CD4-positive, alpha-beta T cell treated with Interleukin-15 for 1 hour (primary cell): Measurements from ENCODE around the gene MRPL53.
"Not testable (repeated sequence)": the region's sequence is repeated elsewhere in the genome, so short reads cannot be mapped to it uniquely, and the experiment has no call there.

Experiments used
- DNase-seq: peaks from one replicate; pipeline ENCODE4 v3.0.0-alpha.2; 2020

The MRPL53 gene

GRCh38 chr2:74502147-74502719 is 29.8 kb upstream of the MRPL53 start:
- DNase-seq = no peak

DNA sequence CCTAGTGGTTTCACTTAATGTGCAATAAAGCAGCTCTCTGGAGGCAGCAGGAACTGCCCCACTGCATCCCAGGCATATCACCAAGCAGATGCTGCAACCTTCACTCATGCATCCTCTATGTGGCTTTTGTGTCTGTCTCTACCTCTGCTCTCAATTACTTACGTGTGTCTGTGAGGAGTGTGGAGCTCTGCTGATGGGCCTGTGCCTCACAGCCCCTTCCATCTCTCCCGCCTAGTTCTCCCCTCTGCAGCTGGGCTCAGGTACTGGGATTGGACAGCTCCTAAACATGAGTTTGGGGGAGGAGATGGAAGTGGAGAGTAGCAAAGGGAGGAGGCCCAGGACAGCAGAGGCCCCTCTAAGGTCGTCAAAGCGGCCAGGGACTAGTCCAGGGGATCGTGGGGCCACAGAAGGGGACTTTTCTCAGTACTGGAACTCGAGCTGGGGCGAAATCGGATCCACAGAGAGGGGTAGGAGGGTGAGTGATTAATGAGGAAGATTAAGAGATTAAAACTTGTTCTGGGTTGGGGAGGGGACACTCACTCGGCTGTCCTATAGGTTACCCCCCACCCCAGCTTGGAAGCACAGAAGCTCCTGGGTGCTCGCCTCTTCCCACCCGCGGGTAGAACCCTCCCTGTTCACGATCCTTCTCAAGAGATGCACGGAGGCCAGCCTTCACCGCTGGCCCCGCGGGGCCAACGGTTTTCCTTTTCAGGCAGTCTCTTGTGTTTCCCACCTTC is 29.0 kb upstream of the MRPL53 start:
- DNase-seq = no peak

DNA sequence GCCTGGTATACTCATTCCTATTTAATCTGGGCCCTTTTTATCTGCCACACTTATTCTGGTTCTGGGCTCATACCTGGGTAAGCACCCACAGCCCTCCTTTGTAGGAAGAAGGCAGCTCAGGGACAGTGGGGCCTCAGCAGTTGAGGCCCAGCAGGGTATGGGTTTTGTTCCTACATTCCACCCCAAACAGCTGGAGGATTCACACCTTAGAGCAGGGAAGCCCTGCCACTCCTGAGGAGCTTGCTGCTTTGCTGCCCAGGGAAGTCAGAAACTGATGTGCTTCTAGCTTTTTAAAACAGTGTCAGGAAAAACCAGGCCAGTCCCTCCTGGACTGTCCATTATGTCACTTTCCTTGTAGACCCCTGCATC is 28.1 kb upstream of the MRPL53 start:
- no peak for DNase-seq

GRCh38 chr2:74499940-74500577 is 27.6 kb upstream of the MRPL53 start:
- no peak for DNase-seq

GRCh38 chr2:74499267-74499939 is 26.9 kb upstream of the MRPL53 start, which contains the start of gene LBX2:
Gene LBX2, minus strand, starts transcription at chr2:74499603. Its CDS starts 66 bp downstream, at chr2:74499537.
- no peak for DNase-seq

GRCh38 chr2:74498500-74499266 is 26.2 kb upstream of the MRPL53 start:
- DNase-seq = no peak

DNA sequence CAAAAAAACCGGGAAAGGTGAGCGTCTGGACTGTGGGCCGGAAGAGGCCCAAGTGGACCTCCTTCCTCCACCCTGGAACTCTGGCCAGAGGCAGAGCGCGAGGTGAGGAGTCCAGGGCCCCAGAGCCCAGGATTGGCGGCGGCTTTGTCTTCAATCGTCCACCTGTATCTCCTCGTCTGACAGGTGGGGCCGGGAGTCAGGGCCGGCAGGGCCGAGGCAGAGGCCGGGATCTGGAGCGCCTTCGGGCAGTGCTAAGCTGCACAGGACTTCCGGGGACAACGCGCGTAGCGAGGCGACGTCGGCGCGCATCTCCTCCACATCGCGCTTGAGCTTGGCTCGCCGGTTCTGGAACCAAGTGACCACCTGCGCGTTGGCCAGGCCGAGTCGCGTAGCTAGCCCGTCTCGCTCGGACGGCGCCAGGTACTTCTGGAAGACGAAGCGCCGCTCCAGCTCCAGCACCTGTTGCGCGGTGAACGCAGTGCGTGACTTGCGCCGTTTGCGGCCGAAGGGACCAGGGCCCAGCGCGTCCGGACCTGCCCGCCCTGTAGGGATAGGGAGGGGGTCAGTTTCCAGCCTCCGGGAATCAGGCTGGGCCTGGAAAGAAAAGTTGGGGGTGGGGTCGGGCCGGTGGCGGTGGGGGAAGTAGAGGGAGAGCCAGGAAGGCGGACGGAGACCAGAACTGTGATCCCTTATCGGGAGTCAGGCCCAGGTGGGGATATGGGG is 25.5 kb upstream of the MRPL53 start:
- no peak for DNase-seq

GRCh38 chr2:74496997-74497776 is 24.7 kb upstream of the MRPL53 start:
- DNase-seq = no peak

- no peak for DNase-seq
Observed at GRCh38 chr2:74495440-74495839, 23.0 kb upstream of the MRPL53 start.

- no peak for DNase-seq
Observed at GRCh38 chr2:74493546-74493945, 21.1 kb upstream of the MRPL53 start.

DNA sequence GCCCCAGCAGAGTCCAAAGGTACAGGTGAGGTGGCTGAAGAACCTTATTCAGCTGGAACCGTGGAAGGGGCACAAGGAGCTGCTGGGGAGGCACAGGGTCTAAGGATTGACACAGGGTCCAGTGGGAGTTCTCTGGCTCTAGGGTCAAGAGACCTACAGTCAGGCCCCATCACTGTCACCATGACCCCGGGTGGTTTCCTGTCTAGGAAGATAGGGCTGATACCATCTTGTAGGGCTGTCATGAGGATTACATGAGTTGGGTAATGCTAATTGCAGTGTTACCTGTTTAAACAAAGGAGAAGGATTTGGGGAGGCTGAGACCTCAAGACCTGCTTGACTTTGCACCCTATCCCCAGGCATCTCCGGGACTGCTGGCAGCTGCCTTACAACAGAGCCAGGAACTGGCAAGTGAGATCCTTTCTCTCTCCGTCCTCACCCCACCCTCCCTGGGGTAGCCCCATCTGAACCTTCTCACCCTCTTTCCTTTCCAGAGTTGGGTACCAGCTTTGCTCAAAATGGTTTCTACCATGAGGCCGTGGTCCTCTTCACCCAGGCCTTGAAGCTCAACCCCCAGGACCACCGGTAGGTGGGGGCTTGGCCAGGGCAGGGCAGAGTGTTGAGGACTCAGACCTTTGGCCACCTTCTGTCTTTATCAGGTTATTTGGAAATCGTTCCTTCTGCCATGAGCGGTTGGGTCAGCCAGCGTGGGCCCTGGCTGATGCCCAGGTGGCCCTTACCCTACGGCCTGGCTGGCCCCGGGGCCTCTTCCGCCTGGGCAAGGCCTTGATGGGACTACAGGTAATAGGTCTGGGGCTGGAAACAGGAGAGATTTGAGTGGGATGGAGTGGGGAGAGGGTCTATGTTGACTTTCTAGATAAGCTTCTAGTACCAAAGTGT is 19.4 kb upstream of the MRPL53 start:
- DNase-seq = no peak

DNA sequence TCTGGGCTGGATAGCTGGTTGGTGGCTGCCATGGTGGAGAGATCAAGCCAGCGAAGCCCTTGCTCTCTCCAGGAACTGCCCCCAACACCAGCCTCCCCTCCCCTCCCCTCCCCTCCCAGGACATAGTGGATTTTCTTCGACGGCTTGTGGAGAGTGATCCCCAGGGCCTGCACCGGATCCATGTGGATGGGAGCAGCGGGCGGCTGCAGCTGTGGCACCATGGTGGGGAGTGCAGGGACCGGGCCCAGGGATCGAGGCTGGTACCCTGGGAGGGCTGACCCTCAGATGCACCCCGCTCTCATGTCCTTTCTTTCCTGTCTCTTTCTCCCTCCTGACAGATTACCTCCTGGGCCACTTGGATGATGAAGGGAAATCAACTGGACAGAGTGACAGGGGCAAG is 17.4 kb upstream of the MRPL53 start:
- no peak for DNase-seq

DNA sequence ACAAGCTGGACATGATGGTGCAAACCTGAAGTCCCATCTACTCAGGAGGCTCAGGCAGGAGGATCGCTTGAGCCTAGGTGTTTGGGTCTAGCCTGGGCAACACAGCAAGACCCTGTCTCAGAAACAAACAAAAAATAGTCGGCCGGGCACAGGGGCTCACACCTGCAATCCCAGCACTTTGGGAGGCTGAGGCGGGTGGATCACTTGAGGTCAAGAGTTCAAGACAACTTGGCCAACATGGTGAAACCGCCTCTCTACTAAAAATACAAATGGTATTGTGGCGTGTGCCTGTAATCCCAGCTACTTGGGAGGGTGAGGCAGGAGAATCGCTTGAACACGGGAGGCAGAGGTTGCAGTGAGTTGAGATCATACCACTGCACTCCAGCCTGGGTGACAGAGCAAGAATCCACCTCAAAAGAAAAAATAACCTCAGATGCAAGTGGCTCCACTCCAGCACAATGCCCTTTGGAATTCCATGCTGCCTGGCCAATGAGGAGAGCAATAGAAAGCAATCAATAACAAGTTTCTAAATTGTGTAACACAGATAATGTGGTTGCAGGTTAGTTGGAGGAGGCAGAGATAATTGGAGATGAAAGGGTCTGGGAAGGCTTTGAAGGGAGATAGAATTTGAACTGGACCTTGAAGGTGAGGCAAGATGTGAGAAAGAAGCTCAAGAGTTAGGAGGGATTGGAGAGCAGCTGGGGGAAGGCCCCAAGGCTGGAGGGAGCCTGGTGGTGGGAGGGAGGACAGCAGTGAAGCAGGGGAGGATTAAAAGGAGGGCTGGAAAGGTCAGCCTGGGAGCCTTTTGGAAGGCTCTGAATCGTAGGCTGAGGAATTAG is 16.4 kb upstream of the MRPL53 start:
- no peak for DNase-seq

GRCh38 chr2:74486141-74486540 is 13.7 kb upstream of the MRPL53 start:
- DNase-seq = no peak

DNA sequence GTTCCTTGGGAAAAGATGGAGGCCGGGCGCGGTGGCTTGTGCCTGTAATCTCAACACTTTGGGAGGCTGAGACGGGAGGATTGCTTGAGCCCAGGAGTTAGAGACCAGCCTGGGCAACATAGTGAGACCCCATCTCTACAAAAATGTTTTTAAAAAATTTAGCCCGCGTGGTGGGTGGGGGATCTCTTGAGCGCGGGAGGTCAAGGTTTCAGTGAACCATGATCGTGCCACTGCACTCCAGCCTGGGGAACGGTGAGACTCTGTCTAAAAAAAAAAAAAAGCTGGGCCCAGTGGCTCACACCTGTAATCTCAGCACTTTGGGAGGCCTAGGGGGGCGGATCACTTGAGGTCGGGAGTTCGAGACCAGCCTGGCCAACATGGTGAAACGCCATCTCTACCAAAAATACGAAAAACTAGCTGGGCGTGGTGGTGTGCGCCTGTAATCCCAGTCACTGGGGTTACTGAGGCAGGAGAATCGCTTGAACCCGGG is 11.2 kb upstream of the MRPL53 start:
- DNase-seq = not testable (repeated sequence)

DNA sequence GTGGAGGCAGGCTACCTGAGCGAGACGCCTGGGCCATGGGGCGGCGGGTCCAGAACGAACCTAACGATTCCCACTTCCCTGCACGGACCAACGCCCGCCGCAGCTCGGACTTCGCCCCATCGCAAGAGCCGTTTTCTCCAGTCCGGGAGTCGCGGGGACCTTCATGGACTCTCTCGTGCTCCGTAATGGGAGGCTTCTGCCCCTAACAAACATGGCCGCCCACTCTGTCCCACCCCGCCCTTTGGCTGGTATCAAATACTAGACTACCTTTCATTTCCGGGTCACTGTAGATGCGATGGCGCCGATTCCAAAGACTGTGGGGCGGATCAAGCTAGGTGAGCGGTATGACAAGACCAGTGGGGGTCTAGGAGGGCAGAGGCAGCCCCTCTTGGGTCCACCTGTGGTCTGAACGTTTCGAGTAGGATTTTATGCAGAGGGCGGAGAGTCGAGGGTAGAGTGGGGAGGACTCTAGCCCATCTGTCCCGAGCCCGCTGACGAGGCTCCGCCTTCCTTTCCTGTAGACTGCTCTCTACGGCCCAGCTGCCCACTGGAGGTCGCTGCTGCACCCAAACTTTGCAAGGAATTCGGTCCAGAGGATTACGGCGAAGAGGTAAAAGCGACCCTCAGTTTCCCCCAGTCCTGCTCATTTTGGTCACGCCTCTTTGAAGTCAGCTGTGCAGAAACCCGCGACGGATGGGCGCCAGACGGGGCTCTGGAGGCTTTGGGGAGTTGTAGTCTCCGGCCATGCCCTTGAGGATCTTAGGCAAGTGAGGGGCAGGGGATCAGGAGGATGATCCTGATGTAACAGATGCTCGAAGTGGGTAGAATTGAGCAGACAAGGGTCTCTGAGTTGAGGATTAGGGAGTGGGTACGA is 10.6 kb upstream of the MRPL53 start, which contains the start of the genes CCDC142 and TTC31:
CCDC142 (minus strand) TSS at position 198 of the 874 bp plus-strand sequence; CDS start at position 37, 161 bp downstream.
TTC31 (plus strand) TSS at position 281 of the 874 bp plus-strand sequence; CDS start at position 296, 15 bp downstream.
- DNase-seq = peak; percentile 94

DNA sequence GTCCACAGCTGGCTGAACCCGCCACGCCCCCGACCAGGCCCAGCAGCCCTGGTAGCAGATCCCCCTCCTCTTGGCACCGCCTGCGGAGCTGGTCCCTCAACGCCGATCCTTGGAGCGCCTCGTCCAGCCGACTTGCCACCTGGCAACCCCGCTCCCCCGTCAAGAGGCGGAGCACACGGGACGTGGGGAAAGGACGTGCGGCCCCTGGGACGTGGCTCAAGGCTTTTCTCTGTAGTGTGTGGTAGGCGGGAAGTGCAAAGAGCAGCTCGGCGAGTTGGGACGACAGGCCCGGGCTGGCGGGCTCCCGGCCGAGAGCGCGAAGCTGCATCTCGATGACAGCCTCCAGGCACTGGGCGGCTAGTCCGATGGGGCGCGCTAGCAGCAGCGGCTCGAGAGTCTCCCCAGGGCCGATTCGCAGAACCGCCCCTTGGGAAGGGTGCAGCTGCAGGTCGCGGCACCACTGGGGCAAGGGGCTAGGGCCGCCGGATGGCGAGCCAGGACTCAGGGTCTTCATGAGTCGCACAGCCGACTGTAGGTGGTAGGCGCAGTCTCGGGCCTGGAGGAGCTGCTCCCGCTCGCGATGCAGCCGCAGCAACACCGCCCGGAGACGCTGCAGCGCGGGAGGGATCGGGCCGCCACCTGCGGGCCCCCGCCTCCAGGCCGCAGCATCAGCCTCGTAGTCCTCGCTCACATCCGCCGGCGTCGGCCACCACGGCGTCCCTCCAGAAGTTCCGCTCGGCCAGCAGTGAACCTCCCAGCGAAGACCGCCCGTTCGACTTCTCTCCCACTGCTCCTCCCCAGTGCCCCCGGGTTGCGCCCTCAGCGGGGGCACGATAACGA is 9.7 kb upstream of the MRPL53 start:
- DNase-seq = peak; percentile 56
